ENCODE measurements around the gene HERC2. TPM values are rescaled to one million over a fixed set of nuclear protein-coding genes. Genes with fewer than 3 reads are reported as not detected.
"Not testable (repeated sequence)": the region's sequence is repeated elsewhere in the genome, so short reads cannot be mapped to it uniquely, and the experiment has no call there.

Gene HERC2
- polyA plus RNA-seq, 6 donors from 2014 or later: 2.4 to 16.9 (median 9.7) TPM

DNA sequence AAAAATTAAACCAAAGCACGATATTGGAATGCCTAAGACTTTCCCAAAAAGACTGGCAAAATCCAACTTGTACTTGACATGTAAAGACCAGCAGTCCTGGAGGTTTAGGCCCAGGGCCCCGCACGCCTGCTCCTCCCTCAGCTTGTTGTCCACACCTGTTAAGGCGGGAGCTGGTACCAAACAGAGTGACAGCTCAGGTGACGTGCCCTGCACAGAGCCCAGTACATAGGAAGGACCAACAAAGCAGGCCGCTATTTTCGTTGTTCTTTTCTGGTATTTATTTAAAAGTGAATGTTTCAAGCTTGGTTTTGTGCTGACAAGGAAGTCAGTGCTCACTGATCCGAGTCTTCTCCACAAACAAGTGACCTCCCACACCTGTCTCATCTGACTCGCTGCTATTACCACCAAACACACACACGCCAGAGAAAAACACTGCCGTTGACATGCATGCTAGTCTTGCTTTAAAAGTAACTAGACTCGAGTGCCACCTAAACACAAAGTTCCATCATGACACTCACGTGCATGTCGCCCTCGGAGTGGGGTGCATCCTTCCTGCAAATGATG is 50.2 kb downstream of the HERC2 start:
- H3K4me3 Mint-ChIP-seq: no peak overlapping the region
- H3K9me3 Mint-ChIP-seq: no peaks in the 10 kb centered on the region

DNA sequence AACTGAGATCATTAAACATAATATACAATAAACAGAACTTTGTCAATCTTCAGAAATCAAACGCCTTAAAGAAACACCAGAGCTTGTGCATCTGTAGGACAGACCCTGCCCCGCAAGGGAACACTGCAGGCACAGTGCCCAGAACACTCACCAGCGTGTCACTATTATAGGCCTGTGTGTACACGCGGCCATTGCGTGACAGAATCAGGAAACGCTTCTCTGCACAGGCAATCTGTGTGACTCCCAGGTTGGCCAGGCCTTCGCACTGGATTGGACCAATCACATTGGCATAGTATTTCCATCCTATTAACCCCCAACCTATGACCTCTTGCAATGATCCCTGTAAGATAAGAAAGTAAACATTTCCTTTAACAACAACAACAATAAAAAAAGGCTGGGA is 52.9 kb downstream of the HERC2 start:
- no peaks in the 10 kb centered on the region for H3K27me3 Mint-ChIP-seq
- peak overlapping the region in 1 of 6 donors; percentile 41 for H3K27ac Mint-ChIP-seq

More for the DNA sequence above, 50.2 kb downstream of the HERC2 start:
- H3K27ac Mint-ChIP-seq: no peak overlapping the region
- no peaks in the 10 kb centered on the region for H3K27me3 Mint-ChIP-seq
- peaks cover 29 to 31% of the 10 kb centered on the region in 2 donors for H3K36me3 Mint-ChIP-seq
- DNase-seq (no peak), ATAC-seq (ENCODE audit: low read depth in 2 of 2) (no peak)
- H3K4me1 Mint-ChIP-seq: peaks cover 0 to 4% (median 3%) of the 10 kb centered on the region in 3 donors

DNA sequence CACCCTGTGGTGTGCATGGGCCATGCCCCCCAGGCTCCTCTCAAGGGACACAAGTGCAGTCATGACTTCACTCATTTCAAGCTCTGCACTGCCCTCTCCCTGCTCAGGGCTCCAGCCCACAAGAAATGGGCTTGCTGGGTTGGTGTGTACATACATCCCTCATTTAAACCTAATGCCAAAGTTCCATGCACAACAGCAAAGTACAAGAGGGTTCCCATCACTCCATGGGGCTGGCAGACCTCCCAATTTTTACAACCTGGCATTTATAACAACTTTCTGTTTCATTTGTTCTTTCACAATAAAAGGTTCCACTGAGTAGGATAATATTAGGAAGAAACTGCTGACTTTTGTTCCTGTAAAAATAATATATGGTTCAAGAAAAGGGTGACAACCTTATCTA is 54.3 kb downstream of the HERC2 start:
- peaks cover 42 to 49% of the 10 kb centered on the region in 2 donors for H3K36me3 Mint-ChIP-seq
- peaks cover 8 to 20% (median 19%) of the 10 kb centered on the region in 3 donors for H3K4me1 Mint-ChIP-seq
- ATAC-seq (ENCODE audit: low read depth in 2 of 2): no peak
- H3K27ac Mint-ChIP-seq: peak overlapping the region in 3 of 6 donors; percentile 16 to 88 (median 36)
- DNase-seq: no peak
- no peaks in the 10 kb centered on the region for H3K27me3 Mint-ChIP-seq
- no peak overlapping the region for H3K4me3 Mint-ChIP-seq
- no peaks in the 10 kb centered on the region for H3K9me3 Mint-ChIP-seq

More for the DNA sequence above, 52.9 kb downstream of the HERC2 start:
- peaks cover 37 to 43% of the 10 kb centered on the region in 2 donors for H3K36me3 Mint-ChIP-seq
- DNase-seq (no peak), ATAC-seq (ENCODE audit: low read depth in 2 of 2) (no peak)
- no peaks in the 10 kb centered on the region for H3K9me3 Mint-ChIP-seq
- H3K4me1 Mint-ChIP-seq: peaks cover 12 to 19% (median 17%) of the 10 kb centered on the region in 3 donors
- no peak overlapping the region for H3K4me3 Mint-ChIP-seq

DNA sequence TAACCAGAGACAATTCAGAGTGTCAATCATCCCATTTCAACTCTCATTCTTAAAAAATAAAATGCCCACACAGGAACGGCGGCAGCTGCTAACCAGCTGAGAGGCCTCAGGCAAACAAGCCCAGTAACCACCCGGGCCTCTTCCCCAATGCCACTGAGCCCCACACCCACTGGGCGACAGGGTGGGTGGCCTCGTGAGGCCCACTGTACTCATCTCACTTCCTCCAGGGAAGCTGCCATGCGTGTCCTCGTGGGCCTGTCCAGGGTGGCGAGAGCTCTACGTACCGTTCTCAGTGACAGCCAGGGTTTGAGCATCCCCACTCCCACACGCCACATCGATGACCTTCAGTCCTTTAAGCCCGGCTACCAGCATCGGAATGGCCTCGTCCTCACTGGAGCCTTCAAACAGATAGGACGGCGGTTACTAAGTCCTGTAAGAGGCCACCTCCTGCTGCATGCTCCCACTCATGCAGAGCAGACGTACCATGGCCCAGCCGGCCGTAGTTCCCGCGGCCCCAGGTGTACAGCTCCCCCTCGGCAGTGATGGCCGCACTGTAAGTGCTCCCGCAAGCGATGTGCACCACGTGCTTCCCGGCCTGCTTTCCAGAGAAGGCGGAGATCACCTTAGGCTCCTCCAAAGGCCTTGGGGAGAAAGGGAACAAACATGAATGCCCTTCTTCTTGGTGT is 56.5 kb downstream of the HERC2 start:
- H3K27me3 Mint-ChIP-seq: no peaks in the 10 kb centered on the region
- H3K4me3 Mint-ChIP-seq: peak overlapping the region in 2 of 8 donors; percentile 65 to 72
- H3K36me3 Mint-ChIP-seq: peaks cover 46 to 51% of the 10 kb centered on the region in 2 donors
- H3K27ac Mint-ChIP-seq: peak overlapping the region in 5 of 6 donors; percentile 12 to 74 (median 47)
- ATAC-seq (ENCODE audit: low read depth in 2 of 2): peak in 1 of 2 donors; percentile 11
- peaks cover 8 to 24% (median 20%) of the 10 kb centered on the region in 3 donors for H3K4me1 Mint-ChIP-seq
- DNase-seq: no peak
- no peaks in the 10 kb centered on the region for H3K9me3 Mint-ChIP-seq

DNA sequence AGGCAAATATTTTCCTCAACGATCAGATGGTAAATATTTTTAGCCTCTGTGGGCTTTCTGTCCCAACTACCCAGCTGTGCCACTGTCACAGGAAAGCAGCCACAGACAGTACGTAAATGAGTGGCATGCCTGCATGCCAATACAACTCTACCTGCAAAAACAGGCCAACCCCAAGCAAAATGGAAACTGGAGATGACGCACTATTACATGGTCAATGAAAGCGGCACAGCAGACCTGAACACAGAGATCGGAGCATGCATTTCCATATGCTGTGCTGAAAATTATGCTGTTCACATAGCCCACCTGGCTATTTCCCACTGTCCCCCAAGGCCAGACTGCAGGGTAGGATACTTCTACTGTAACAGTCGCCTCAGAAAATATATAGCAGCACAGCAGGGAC is 57.8 kb downstream of the HERC2 start:
- no peaks in the 10 kb centered on the region for H3K27me3 Mint-ChIP-seq
- H3K9me3 Mint-ChIP-seq: no peaks in the 10 kb centered on the region
- no peak overlapping the region for H3K27ac Mint-ChIP-seq
- peaks cover 39 to 51% of the 10 kb centered on the region in 2 donors for H3K36me3 Mint-ChIP-seq
- DNase-seq (no peak), ATAC-seq (ENCODE audit: low read depth in 2 of 2) (no peak)
- no peak overlapping the region for H3K4me3 Mint-ChIP-seq
- H3K4me1 Mint-ChIP-seq: peaks cover 8 to 24% (median 22%) of the 10 kb centered on the region in 3 donors

DNA sequence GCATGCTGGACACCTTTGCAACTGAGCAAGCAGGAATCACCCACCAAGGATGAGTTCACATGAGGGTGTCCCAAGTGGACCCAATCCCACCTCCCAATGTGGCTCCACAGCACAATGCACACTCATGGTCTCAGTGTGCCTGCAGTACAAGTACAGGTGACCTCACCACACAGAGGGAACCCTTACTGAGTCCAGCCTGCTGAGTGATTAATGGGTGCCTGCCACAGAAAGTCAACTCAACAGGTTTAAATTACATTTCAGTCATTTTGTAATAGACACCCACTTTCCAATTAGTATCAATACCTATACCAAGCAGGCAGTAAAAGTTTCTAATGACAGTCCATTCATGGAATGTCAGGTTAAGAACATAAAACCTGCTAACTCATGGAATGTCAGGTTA is 59.5 kb downstream of the HERC2 start:
- DNase-seq (no peak), ATAC-seq (ENCODE audit: low read depth in 2 of 2) (no peak)
- Mint-ChIP-seq H3K27me3 (no peaks in the 10 kb centered on the region), H3K27ac (no peak overlapping the region), H3K36me3 (peaks cover 30 to 40% of the 10 kb centered on the region in 2 donors), H3K9me3 (no peaks in the 10 kb centered on the region), H3K4me1 (peaks cover 8 to 24% (median 22%) of the 10 kb centered on the region in 3 donors), H3K4me3 (no peak overlapping the region)

DNA sequence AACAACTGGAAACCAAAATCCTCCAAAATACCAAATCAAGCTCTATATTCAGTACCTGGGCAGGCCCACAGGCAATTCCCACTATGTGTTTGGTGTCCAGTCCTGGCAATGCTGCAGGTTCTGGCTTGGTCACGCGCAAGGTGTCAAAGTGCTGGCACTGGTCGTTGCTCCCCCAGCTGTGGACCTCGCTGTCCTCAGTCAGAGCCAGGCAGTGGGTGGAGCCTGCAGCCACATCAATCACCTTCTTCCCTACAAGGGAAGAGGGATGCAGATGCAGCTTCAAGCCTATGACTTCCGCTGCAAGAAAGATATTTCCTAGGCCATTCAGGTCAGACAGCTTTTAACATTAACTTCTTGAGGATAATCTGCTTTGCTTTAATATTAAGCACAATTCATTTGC is 61.3 kb downstream of the HERC2 start:
- ATAC-seq (ENCODE audit: low read depth in 2 of 2): no peak
- no peaks in the 10 kb centered on the region for H3K27me3 Mint-ChIP-seq
- peaks cover 8 to 23% (median 18%) of the 10 kb centered on the region in 3 donors for H3K4me1 Mint-ChIP-seq
- peaks cover 30 to 50% of the 10 kb centered on the region in 2 donors for H3K36me3 Mint-ChIP-seq
- no peak overlapping the region for H3K4me3 Mint-ChIP-seq
- no peaks in the 10 kb centered on the region for H3K9me3 Mint-ChIP-seq
- DNase-seq: no peak
- peak overlapping the region in 1 of 6 donors; percentile 12 for H3K27ac Mint-ChIP-seq

DNA sequence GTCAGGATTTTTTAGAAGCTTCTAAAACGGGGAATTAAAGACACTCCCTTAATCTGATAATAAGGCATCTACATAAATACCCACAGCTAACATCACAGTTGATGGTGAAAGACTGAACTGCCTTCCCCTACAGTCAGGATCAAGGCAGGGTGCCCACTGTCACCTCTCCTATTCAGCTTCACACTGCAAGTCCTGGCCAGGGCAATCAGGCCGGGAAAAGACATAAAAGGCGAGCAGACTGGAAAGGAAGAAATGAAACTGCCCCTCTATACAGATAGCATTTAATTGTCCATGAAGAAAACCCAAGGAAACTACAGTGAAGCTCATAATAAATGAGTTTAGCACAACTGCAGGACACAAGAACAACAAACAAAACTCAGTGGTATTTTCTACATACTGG is 61.7 kb downstream of the HERC2 start:
- H3K9me3 Mint-ChIP-seq: no peaks in the 10 kb centered on the region
- no peaks in the 10 kb centered on the region for H3K27me3 Mint-ChIP-seq
- H3K27ac Mint-ChIP-seq: peak overlapping the region in 2 of 6 donors; percentile 7 to 72
- no peak overlapping the region for H3K4me3 Mint-ChIP-seq
- peaks cover 33 to 54% of the 10 kb centered on the region in 2 donors for H3K36me3 Mint-ChIP-seq
- ATAC-seq (ENCODE audit: low read depth in 2 of 2) (no peak), DNase-seq (no peak)
- H3K4me1 Mint-ChIP-seq: peaks cover 7 to 19% (median 14%) of the 10 kb centered on the region in 3 donors

DNA sequence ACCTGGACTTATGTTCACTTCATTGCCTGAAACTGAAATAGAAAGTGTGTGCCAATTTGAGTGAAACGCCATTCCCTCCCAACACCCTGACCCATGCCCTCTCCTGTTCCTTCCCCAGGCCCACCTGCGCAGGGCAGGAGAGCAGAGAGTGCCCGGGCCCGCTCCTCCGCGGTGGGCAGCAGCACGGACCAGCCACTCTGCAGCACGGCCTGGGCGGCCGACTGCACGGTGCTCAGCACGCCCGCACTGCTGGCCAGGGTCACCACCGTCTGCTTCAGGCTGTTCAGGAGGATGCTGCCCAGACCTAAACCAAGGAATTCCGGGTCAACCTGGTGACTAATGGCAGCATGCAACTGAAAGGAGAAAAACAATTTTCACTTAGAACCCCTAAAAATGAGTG is 66.0 kb downstream of the HERC2 start:
- Mint-ChIP-seq H3K4me1 (peaks cover 0 to 2% (median 0%) of the 10 kb centered on the region in 3 donors), H3K4me3 (no peak overlapping the region), H3K27me3 (no peaks in the 10 kb centered on the region), H3K36me3 (peaks cover 32 to 50% of the 10 kb centered on the region in 2 donors), H3K27ac (peak overlapping the region in 1 of 6 donors; percentile 26), H3K9me3 (peaks cover 0 to 1% (median 0%) of the 10 kb centered on the region in 7 donors)
- no peak for ATAC-seq (ENCODE audit: low read depth in 2 of 2)
- no peak for DNase-seq

DNA sequence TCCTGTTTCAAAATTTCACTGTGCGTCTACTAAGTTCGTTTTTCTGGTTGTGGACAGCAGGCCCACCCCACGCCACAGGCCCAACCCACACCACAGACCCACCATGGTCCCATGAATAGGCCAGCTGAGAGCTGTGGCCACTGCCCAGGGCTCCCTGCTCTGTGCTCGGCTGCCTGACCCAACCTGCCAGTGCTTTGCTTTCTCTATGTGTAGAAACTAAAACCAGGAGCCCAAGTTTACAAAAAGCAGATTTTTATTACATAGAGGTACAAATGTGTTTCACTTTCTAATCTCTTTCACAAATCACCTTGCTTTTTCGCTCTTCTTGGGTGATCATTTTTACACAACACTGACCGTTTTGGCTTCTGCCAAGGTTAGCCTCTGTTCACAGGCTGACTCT is 69.1 kb downstream of the HERC2 start:
- ATAC-seq (ENCODE audit: low read depth in 2 of 2) (no peak), DNase-seq (no peak)
- H3K27me3 Mint-ChIP-seq: no peaks in the 10 kb centered on the region
- peaks cover 47 to 60% of the 10 kb centered on the region in 2 donors for H3K36me3 Mint-ChIP-seq
- H3K27ac Mint-ChIP-seq: peak overlapping the region in 1 of 6 donors; percentile 63
- no peaks in the 10 kb centered on the region for H3K4me1 Mint-ChIP-seq
- peaks cover 0 to 5% (median 2%) of the 10 kb centered on the region in 7 donors for H3K9me3 Mint-ChIP-seq
- H3K4me3 Mint-ChIP-seq: no peak overlapping the region

DNA sequence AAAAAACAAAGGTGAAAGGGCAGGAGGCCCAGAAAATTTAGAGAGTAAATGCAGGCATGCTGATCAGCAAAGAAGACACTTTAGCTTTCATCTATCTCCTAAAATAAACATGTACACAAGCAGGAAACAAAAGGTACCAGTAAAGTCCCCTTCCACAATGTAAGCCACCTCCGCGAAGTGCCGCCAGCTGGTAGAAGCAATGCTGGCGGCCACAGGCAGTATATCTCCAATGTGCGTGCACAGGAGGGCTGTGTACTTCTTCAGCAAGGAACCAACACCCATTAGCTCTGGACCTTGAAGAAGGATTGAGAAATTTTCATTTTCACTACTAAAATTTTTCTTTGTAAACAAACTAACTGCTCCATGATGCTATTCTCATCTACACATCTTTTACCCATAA is 75.4 kb downstream of the HERC2 start:
- no peak for DNase-seq
- Mint-ChIP-seq H3K27ac (peak overlapping the region in 1 of 6 donors; percentile 20), H3K4me1 (no peaks in the 10 kb centered on the region), H3K9me3 (peaks cover 0 to 18% (median 9%) of the 10 kb centered on the region in 7 donors), H3K36me3 (peaks cover 36 to 51% of the 10 kb centered on the region in 2 donors), H3K4me3 (no peak overlapping the region), H3K27me3 (no peaks in the 10 kb centered on the region)
- ATAC-seq (ENCODE audit: low read depth in 2 of 2): no peak

DNA sequence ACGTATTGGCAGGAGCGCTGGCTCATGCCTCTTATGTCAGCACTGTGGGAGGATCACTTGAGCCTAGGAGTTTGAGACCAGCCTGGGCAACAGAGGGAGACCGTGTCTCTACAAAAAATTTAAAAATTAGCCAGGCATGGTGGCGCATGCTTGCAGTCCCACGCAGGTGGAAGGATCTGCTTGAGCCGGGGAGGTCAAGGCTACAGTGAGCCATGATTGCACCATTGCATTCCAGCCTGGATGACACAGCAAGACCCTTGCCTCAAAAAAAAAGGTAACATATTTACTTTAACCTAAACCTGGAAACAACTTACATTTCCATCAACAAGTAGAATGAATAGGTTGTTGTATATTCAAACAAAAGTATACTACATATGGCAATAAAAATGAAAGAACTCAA is 78.1 kb downstream of the HERC2 start:
- H3K27ac Mint-ChIP-seq: peak overlapping the region in 1 of 6 donors; percentile 44
- peaks cover 0 to 14% (median 5%) of the 10 kb centered on the region in 7 donors for H3K9me3 Mint-ChIP-seq
- no peaks in the 10 kb centered on the region for H3K27me3 Mint-ChIP-seq
- H3K36me3 Mint-ChIP-seq: peaks cover 35 to 55% of the 10 kb centered on the region in 2 donors
- DNase-seq (no peak), ATAC-seq (ENCODE audit: low read depth in 2 of 2) (no peak)
- no peaks in the 10 kb centered on the region for H3K4me1 Mint-ChIP-seq
- no peak overlapping the region for H3K4me3 Mint-ChIP-seq

DNA sequence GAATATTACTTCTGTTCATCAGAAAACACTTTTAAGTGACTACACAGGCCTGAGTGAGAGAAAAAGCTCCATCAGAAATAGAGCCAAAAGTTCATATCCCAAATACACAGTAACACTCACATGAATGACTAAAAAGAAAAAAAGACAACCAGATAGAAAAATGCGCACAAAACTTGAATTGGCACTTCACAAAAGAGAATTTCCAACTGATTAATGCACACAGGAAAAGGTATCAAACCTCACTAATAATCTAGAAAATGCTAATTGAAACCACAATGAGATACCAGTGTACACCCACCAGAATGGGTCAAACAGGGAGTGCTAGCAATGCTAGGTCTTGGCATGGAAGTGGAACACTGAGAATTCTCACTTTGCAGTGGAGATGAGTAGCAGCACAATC is 78.6 kb downstream of the HERC2 start:
- H3K27me3 Mint-ChIP-seq: no peaks in the 10 kb centered on the region
- DNase-seq (no peak), ATAC-seq (ENCODE audit: low read depth in 2 of 2) (no peak)
- peaks cover 0 to 14% (median 5%) of the 10 kb centered on the region in 7 donors for H3K9me3 Mint-ChIP-seq
- H3K36me3 Mint-ChIP-seq: peaks cover 30 to 50% of the 10 kb centered on the region in 2 donors
- no peak overlapping the region for H3K27ac Mint-ChIP-seq
- no peaks in the 10 kb centered on the region for H3K4me1 Mint-ChIP-seq
- no peak overlapping the region for H3K4me3 Mint-ChIP-seq

DNA sequence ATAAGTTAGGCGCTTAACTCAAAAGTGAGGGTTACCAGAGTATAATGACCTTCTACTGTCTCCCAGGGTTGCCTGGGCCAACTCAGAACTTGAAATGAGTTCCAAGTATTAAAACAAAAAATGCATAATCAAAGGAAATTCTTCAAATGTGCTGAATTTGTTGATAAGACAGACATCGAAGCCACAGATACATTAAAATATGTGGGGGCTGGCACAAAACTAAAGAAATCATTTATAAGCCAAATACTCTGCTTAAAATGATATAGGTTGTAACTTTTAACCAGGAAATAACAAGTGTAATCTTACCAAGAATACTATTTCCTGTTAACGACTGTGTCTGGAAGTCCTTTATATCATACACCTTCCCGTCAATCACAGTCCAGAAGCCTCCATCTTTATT is 83.7 kb downstream of the HERC2 start:
- Mint-ChIP-seq H3K27ac (peak overlapping the region in 1 of 6 donors; percentile 71), H3K36me3 (peaks cover 22 to 42% of the 10 kb centered on the region in 2 donors)
- not testable (repeated sequence) for H3K27me3 Mint-ChIP-seq; H3K4me3 Mint-ChIP-seq; DNase-seq; H3K9me3 Mint-ChIP-seq; H3K4me1 Mint-ChIP-seq; ATAC-seq (ENCODE audit: low read depth in 2 of 2)
